Measurements from ENCODE around the gene GNA14.
"Not testable (repeated sequence)": the region's sequence is repeated elsewhere in the genome, so short reads cannot be mapped to it uniquely, and the experiment has no call there.

The GNA14 gene

DNA sequence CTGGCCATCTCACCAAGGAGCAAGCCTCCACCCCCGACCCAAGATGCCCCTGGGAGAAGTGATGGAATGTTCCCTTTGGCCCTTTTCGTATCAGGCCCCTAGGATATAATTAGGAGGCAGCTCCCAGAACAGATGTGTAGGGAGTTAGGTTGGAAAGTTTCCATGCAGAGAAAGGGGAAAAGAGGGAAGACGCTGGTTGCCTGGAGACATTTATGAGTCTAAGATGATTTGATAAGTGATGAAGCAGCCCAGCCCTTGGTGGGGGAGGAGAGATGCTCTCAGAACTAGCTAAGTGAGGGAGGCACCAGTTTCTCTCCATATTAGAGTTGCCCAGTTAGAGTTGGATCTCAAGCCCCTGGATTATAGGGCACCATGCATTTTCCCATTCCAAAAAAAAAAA lies 137.5 kb downstream of the GNA14 start:
- no peaks in the 10 kb centered on the region for H3K27me3 ChIP-seq (ENCODE audit: control insufficient read depth in 1 of 2, insufficient read depth in 2 of 2, low read length in 2 of 2)
- no peak overlapping the region for H3K4me3 ChIP-seq (ENCODE audit: low read length in 2 of 2)
- H3K36me3 ChIP-seq (ENCODE audit: control insufficient read depth in 2 of 2, insufficient read depth in 2 of 2, low read length in 2 of 2) = no peaks in the 10 kb centered on the region
- H3K9ac ChIP-seq (ENCODE audit: low read length in 2 of 2) = no peak overlapping the region
- no peaks in the 10 kb centered on the region for H3K9me3 ChIP-seq (ENCODE audit: control insufficient read depth in 2 of 2, low read length in 2 of 2)
- H3K4me1 ChIP-seq (ENCODE audit: control insufficient read depth, insufficient read depth, low read length) = peaks cover 5% of the 10 kb centered on the region
- H3K27ac ChIP-seq (ENCODE audit: low read length) = no peak overlapping the region

DNA sequence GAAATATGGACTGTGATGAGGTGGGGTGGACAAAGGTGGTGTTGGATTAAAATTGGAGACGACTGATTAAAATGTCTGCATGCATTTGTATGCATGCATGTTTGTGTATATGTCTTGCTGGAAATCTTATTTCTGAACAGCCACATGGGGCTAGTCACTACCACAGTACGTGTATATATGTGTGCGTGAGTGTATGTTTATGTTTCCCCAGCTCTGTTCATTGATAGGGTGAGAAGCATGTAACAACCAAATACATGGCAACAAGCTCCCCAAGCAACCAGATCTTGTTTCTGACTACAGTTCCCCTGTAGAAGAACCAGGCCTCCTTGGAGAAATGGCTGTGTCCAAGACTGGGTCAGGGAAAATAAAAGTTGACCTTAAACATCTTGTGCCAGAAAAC lies 139.7 kb downstream of the GNA14 start:
- no peak overlapping the region for H3K9ac ChIP-seq (ENCODE audit: low read length in 2 of 2)
- H3K27me3 ChIP-seq (ENCODE audit: control insufficient read depth in 1 of 2, insufficient read depth in 2 of 2, low read length in 2 of 2) = no peaks in the 10 kb centered on the region
- H3K36me3 ChIP-seq (ENCODE audit: control insufficient read depth in 2 of 2, insufficient read depth in 2 of 2, low read length in 2 of 2) = no peaks in the 10 kb centered on the region
- H3K4me1 ChIP-seq (ENCODE audit: control insufficient read depth, insufficient read depth, low read length) = no peaks in the 10 kb centered on the region
- no peak overlapping the region for H3K4me3 ChIP-seq (ENCODE audit: low read length in 2 of 2)
- no peaks in the 10 kb centered on the region for H3K9me3 ChIP-seq (ENCODE audit: control insufficient read depth in 2 of 2, low read length in 2 of 2)
- no peak overlapping the region for H3K27ac ChIP-seq (ENCODE audit: low read length)

DNA sequence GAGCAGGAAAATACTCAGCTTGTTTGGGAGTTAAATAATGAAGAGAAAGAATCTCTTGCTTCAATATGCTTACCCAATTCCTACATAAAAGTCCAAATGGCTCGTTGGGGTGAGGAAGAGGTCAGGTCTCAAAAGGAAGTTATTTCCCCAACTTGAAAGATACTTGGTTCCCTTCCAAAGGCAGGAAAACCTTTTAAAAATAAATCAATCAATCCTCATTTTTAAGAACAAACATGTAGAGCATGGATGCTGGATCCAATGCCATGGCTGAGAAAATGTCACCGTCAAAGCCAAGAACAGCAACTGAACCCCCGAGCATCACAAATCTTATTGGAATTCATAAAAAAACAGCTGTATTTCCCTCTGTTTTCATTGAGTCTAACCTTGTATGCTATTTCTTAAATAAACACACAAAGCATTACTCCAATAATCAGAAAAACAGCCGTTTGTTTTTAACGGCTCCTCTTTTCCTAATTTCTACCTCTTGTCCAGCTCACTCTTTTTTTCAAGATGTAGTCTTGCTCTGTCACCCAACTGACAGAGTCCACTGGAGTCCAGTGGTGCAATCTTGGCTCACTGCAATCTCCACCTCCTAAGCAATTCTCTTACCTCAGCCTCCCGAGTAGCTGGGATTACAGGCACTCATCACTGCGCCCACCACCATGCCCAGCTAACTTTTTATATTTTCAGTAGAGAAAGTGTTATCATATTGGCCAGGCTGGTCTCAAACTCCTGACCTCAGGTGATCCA lies 140.7 kb downstream of the GNA14 start:
- H3K27me3 ChIP-seq (ENCODE audit: control insufficient read depth in 1 of 2, insufficient read depth in 2 of 2, low read length in 2 of 2) = no peaks in the 10 kb centered on the region
- H3K4me3 ChIP-seq (ENCODE audit: low read length in 2 of 2) = no peak overlapping the region
- no peaks in the 10 kb centered on the region for H3K4me1 ChIP-seq (ENCODE audit: control insufficient read depth, insufficient read depth, low read length)
- no peak overlapping the region for H3K27ac ChIP-seq (ENCODE audit: low read length)
- H3K9ac ChIP-seq (ENCODE audit: low read length in 2 of 2) = no peak overlapping the region
- no peaks in the 10 kb centered on the region for H3K9me3 ChIP-seq (ENCODE audit: control insufficient read depth in 2 of 2, low read length in 2 of 2)
- no peaks in the 10 kb centered on the region for H3K36me3 ChIP-seq (ENCODE audit: control insufficient read depth in 2 of 2, insufficient read depth in 2 of 2, low read length in 2 of 2)

DNA sequence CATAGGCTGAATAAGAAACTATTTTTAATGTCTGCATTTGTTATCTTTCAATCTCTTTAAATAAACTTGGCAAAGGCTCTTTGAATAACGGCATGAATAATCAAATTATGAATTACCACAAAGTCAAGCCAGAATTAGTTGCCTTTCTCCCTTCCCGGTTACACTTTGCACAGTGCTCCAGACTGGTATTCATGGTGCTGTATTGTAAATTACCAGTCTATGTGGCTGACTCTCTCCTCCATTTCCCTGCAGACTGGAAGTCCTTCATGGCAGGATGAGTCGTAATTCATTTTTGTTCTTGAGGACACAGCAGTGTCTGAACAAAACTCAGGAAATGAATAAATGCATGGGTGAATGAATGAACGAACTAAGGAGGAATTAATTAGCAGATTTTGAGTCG lies 142.9 kb downstream of the GNA14 start:
- Histone ChIP-seq H3K27me3 (ENCODE audit: control insufficient read depth in 1 of 2, insufficient read depth in 2 of 2, low read length in 2 of 2) (no peaks in the 10 kb centered on the region), H3K4me1 (ENCODE audit: control insufficient read depth, insufficient read depth, low read length) (no peaks in the 10 kb centered on the region), H3K9me3 (ENCODE audit: control insufficient read depth in 2 of 2, low read length in 2 of 2) (no peaks in the 10 kb centered on the region), H3K4me3 (ENCODE audit: low read length in 2 of 2) (no peak overlapping the region), H3K9ac (ENCODE audit: low read length in 2 of 2) (no peak overlapping the region), H3K36me3 (ENCODE audit: control insufficient read depth in 2 of 2, insufficient read depth in 2 of 2, low read length in 2 of 2) (no peaks in the 10 kb centered on the region), H3K27ac (ENCODE audit: low read length) (no peak overlapping the region)

DNA sequence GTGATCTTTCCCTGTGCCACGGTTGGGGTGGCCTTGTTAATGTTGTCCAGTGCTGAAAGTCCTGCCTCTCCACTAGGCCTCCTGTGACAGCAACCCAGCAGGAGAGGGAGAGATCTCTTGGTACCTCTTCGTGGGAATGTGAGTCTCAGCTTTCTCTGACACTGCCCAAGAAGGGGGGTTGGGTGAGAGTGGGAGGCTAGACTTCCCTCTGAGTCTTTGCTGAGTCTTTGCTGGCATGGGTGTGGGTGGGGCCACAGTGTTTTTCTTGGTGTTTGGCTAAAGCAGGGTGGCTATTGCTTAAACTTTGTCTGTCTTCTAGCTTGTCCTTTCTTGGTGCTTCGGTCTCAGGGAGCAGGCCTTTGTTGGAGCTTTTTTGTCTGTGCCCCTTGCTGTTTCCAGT lies 145.6 kb downstream of the GNA14 start:
- Histone ChIP-seq H3K9me3 (ENCODE audit: control insufficient read depth in 2 of 2, low read length in 2 of 2) (no peaks in the 10 kb centered on the region), H3K9ac (ENCODE audit: low read length in 2 of 2) (no peak overlapping the region), H3K36me3 (ENCODE audit: control insufficient read depth in 2 of 2, insufficient read depth in 2 of 2, low read length in 2 of 2) (no peaks in the 10 kb centered on the region), H3K4me3 (ENCODE audit: low read length in 2 of 2) (no peak overlapping the region), H3K27ac (ENCODE audit: low read length) (no peak overlapping the region), H3K27me3 (ENCODE audit: control insufficient read depth in 1 of 2, insufficient read depth in 2 of 2, low read length in 2 of 2) (no peaks in the 10 kb centered on the region), H3K4me1 (ENCODE audit: control insufficient read depth, insufficient read depth, low read length) (no peaks in the 10 kb centered on the region)

DNA sequence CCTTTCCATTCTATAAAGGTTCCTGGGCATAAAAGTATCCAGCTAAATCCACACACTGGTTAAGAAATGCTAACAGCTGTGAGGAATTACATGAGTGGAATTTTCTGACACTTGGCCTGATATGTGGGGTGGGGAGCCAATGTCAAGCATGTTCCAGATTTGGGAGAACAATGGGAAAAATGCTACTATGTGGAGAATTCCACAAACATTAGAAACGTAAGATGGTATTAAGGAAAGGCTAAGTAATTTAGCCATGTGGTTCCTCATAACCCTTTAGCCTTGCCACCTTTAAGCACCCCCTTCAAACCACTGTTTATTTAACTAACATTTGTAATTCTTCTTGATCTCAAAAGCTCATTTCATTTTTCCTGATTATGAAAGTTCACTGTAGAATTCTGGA lies 149.2 kb downstream of the GNA14 start:
- Histone ChIP-seq H3K27me3 (ENCODE audit: control insufficient read depth in 1 of 2, insufficient read depth in 2 of 2, low read length in 2 of 2) (no peaks in the 10 kb centered on the region), H3K9me3 (ENCODE audit: control insufficient read depth in 2 of 2, low read length in 2 of 2) (no peaks in the 10 kb centered on the region), H3K4me3 (ENCODE audit: low read length in 2 of 2) (no peak overlapping the region), H3K36me3 (ENCODE audit: control insufficient read depth in 2 of 2, insufficient read depth in 2 of 2, low read length in 2 of 2) (no peaks in the 10 kb centered on the region), H3K27ac (ENCODE audit: low read length) (no peak overlapping the region), H3K4me1 (ENCODE audit: control insufficient read depth, insufficient read depth, low read length) (no peaks in the 10 kb centered on the region), H3K9ac (ENCODE audit: low read length in 2 of 2) (no peak overlapping the region)

DNA sequence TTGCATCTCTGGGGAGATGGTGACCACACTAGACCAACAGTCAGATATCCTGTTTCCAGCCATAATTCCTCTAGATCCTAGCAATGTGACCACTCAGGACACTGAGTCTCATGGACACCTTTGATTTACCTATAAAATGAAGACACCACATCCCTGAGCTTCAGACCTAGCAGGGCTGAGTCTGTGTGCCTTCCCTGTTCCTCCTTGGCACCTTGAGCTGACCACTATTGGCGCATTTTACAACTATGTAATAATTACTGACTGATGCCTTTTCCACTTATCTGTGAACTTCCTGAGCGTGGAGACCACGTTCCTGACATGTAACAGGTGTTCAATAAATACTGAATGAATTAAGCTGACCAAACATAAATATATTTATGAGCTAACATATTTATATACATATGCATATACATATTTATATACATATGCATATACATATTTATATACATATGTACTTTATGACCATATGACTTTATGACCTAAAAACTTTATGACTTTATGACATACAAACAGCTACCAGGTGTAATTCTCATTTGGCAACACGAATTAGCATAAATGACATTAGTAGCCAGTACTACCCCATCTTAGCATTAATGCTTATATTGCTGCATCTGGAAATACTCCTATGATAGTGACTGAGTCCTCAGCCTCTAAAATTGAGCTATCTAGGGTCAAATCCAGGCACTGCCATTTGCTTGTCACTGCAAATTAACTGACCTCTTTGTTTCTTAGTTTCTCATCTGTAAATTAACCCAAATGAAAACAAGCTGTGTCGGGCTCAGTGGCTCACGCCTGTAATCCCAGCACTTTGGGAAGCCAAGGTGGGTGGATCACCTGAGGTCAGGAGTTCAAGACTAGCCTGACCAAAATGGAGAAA lies 150.6 kb downstream of the GNA14 start:
- no peak overlapping the region for H3K4me3 ChIP-seq (ENCODE audit: low read length in 2 of 2)
- H3K27ac ChIP-seq (ENCODE audit: low read length) = no peak overlapping the region
- H3K27me3 ChIP-seq (ENCODE audit: control insufficient read depth in 1 of 2, insufficient read depth in 2 of 2, low read length in 2 of 2) = no peaks in the 10 kb centered on the region
- H3K9me3 ChIP-seq (ENCODE audit: control insufficient read depth in 2 of 2, low read length in 2 of 2) = no peaks in the 10 kb centered on the region
- no peaks in the 10 kb centered on the region for H3K36me3 ChIP-seq (ENCODE audit: control insufficient read depth in 2 of 2, insufficient read depth in 2 of 2, low read length in 2 of 2)
- no peak overlapping the region for H3K9ac ChIP-seq (ENCODE audit: low read length in 2 of 2)
- no peaks in the 10 kb centered on the region for H3K4me1 ChIP-seq (ENCODE audit: control insufficient read depth, insufficient read depth, low read length)

DNA sequence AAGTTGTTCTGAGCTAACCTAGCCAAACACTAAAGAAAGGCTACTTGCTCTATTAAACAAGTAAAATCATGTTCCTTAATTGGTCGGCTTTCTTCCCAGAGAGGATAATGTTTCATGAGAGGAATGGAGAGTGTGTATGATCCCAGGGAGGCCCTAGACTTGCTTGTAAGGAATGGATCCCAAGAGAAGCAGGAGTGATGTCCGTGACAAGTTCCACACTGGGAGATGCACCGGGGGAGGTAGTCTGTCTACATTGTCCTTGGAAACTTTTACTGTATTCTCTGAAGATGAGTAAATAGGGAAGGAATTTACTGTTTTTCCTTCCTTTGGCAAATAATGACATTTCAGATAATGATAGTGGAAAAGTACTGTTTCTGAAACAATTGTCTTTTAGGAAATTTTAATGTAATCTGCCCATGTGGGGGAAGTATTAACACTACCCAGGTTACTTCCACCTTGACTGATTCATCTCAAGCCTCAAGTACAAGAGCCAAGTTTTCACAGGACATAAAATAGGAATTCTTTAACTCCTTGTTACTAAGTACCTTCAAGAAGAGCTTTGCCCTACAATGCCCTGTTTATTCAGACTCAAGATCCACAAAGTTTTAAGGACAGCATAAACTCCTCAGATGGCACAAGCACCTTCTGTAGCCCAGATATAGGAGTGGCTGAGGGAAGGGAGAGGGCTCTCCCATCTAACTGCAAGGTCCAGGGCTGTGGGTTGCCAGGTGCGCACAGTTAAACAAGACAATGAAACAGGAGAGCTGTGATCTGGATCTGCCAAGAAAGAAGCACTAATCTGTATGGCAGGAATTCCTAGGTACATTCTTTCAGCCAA lies 152.1 kb downstream of the GNA14 start:
- Histone ChIP-seq H3K4me1 (ENCODE audit: control insufficient read depth, insufficient read depth, low read length) (no peaks in the 10 kb centered on the region), H3K36me3 (ENCODE audit: control insufficient read depth in 2 of 2, insufficient read depth in 2 of 2, low read length in 2 of 2) (no peaks in the 10 kb centered on the region), H3K4me3 (ENCODE audit: low read length in 2 of 2) (no peak overlapping the region), H3K27ac (ENCODE audit: low read length) (no peak overlapping the region), H3K27me3 (ENCODE audit: control insufficient read depth in 1 of 2, insufficient read depth in 2 of 2, low read length in 2 of 2) (no peaks in the 10 kb centered on the region), H3K9me3 (ENCODE audit: control insufficient read depth in 2 of 2, low read length in 2 of 2) (no peaks in the 10 kb centered on the region), H3K9ac (ENCODE audit: low read length in 2 of 2) (no peak overlapping the region)

DNA sequence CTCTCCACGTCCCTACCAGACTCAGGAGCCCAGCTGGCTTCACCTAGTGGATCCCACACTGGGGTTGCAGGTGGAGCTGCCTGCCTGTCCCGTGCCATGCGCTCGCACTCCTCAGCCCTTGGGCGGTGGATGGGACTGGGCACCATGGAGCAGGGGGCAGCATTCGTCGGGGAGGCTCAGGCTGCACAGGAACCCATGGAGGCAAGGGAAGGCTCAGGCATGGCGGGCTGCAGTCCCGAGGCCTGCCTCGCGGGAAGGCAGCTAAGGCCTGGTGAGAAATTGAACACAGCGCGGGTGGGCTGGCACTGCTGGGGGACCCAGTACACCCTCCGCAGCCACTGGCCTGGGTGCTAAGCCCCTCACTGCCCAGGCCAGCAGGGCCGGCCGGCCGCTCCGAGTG lies 157.8 kb downstream of the GNA14 start:
- H3K27ac ChIP-seq (ENCODE audit: low read length); H3K4me3 ChIP-seq (ENCODE audit: low read length in 2 of 2); H3K36me3 ChIP-seq (ENCODE audit: control insufficient read depth in 2 of 2, insufficient read depth in 2 of 2, low read length in 2 of 2); H3K27me3 ChIP-seq (ENCODE audit: control insufficient read depth in 1 of 2, insufficient read depth in 2 of 2, low read length in 2 of 2); H3K4me1 ChIP-seq (ENCODE audit: control insufficient read depth, insufficient read depth, low read length); H3K9me3 ChIP-seq (ENCODE audit: control insufficient read depth in 2 of 2, low read length in 2 of 2); H3K9ac ChIP-seq (ENCODE audit: low read length in 2 of 2): not testable (repeated sequence)

DNA sequence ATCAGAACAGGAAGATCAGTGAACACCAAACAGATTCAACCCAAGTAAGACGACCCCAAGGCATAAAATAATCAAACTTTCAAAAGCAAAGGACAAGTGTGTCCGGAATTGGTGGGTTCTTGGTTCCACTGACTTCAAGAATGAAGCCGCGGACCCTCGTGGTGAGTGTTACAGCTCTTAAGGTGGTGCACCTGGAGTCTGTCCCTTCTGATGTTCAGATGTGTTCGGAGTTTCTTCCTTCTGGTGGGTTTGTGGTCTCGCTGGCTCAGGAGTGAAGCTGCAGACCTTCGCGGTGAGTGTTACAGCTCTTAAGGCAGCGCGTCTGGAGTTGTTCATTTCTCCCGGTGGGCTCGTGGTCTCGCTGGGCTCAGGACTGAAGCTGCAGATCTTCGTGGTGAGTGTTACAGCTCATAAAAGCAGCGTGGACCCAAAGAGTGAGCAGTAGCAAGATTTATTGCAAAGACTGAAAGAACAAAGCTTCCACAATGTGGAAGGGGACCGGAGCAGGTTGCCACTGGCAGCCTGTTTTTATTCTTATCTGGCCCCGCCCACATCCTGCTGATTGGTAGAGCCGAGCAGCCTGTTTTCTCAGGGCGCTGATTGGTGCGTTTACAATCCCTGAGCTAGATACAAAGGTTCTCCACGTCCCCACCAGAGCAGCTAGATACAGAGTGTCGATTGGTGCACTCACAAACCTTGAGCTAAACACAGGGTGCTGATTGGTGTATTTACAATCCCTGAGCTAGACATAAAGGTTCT lies 158.5 kb downstream of the GNA14 start:
- H3K9ac ChIP-seq (ENCODE audit: low read length in 2 of 2); H3K4me1 ChIP-seq (ENCODE audit: control insufficient read depth, insufficient read depth, low read length); H3K9me3 ChIP-seq (ENCODE audit: control insufficient read depth in 2 of 2, low read length in 2 of 2); H3K4me3 ChIP-seq (ENCODE audit: low read length in 2 of 2); H3K27me3 ChIP-seq (ENCODE audit: control insufficient read depth in 1 of 2, insufficient read depth in 2 of 2, low read length in 2 of 2); H3K36me3 ChIP-seq (ENCODE audit: control insufficient read depth in 2 of 2, insufficient read depth in 2 of 2, low read length in 2 of 2); H3K27ac ChIP-seq (ENCODE audit: low read length): not testable (repeated sequence)

Data from stomach smooth muscle (tissue), 2 donors.